ENCODE data around the gene FAF2. TPM values are rescaled to one million over a fixed set of nuclear protein-coding genes. Genes with fewer than 3 reads are reported as not detected.
"Not testable (repeated sequence)": the region's sequence is repeated elsewhere in the genome, so short reads cannot be mapped to it uniquely, and the experiment has no call there.

Gene FAF2
- total RNA-seq, 1 donor from 2014 or later: 35.6 TPM

GRCh38 chr5:176550275-176550831 is 102.2 kb downstream of the FAF2 start:
- intact Hi-C loops (cut with DNase I): no loop called here
- DNase-seq (ENCODE audit: low spot score): no peak
- ATAC-seq: no peak

- ATAC-seq; intact Hi-C loops (cut with DNase I): not testable (repeated sequence)
Measured at GRCh38 chr5:176550937-176551336, 102.8 kb downstream of the FAF2 start.

GRCh38 chr5:176552332-176552869 is 104.2 kb downstream of the FAF2 start:
- intact Hi-C loops (cut with DNase I): no loop called here
- ATAC-seq (no peak), DNase-seq (ENCODE audit: low spot score) (no peak)

More at GRCh38 chr5:176550937-176551336, 102.8 kb downstream of the FAF2 start:
- DNase-seq (ENCODE audit: low spot score): not testable (repeated sequence)

GRCh38 chr5:176553260-176554085 is 105.3 kb downstream of the FAF2 start:
- intact Hi-C loops (cut with DNase I): no loop called here
- DNase-seq (ENCODE audit: low spot score) (no peak), ATAC-seq (no peak)

GRCh38 chr5:176557846-176558245 is 109.7 kb downstream of the FAF2 start:
- ATAC-seq: no peak
- intact Hi-C loops (cut with DNase I): no loop called here
- DNase-seq (ENCODE audit: low spot score): no peak

Other genes with a start within 250 kb of the FAF2 start
- 15.6 TPM for gene SIMC1, start 210.0 kb upstream of the FAF2 start, total RNA-seq
- gene KIAA1191, start 86.6 kb upstream of the FAF2 start, total RNA-seq: 87.8 TPM
- gene ARL10, start 82.9 kb upstream of the FAF2 start, total RNA-seq: 29.2 TPM
- 9.3 TPM for gene NOP16, start 59.8 kb upstream of the FAF2 start, total RNA-seq
- 58.8 TPM for gene HIGD2A, start 59.6 kb upstream of the FAF2 start, total RNA-seq
- gene CLTB, start 31.8 kb upstream of the FAF2 start, total RNA-seq: 122 TPM
- 44.7 TPM for gene RNF44, start 89.0 kb downstream of the FAF2 start, total RNA-seq
- 0.36 TPM for gene CDHR2, start 101.0 kb downstream of the FAF2 start, total RNA-seq
- gene GPRIN1, start 161.8 kb downstream of the FAF2 start, total RNA-seq: 0.53 TPM
- gene SNCB, start 182.1 kb downstream of the FAF2 start, total RNA-seq: not detected
- not detected for gene EIF4E1B, start 182.3 kb downstream of the FAF2 start, total RNA-seq
- 20.1 TPM for gene TSPAN17, start 199.1 kb downstream of the FAF2 start, total RNA-seq